HG02970 (cell line): ENCODE measurements around the gene TP53AIP1.
"Not testable (repeated sequence)": the region's sequence is repeated elsewhere in the genome, so short reads cannot be mapped to it uniquely, and the experiment has no call there.

ENCODE experiments used
- ATAC-seq: cut with Tn5 transposase; IDR thresholded peaks from one replicate; pipeline ENCODE4 v1.9.1; 2021; ENCODE audit warnings: mild to moderate bottlenecking, moderate library complexity, moderate number of reproducible peaks; ENCODE audit not compliant: unreplicated experiment, low FRiP score

Gene TP53AIP1

GRCh38 chr11:128927108-128927461 is 15.6 kb downstream of the TP53AIP1 start:
- ATAC-seq: no peak

- ATAC-seq: no peak
These were observed 16.1 kb downstream of the TP53AIP1 start for GRCh38 chr11:128926437-128927107.

GRCh38 chr11:128926000-128926399 is 16.7 kb downstream of the TP53AIP1 start:
- ATAC-seq: no peak

GRCh38 chr11:128925250-128925600 is 17.4 kb downstream of the TP53AIP1 start:
- no peak for ATAC-seq

GRCh38 chr11:128924510-128925249 is 18.0 kb downstream of the TP53AIP1 start:
- ATAC-seq: no peak

GRCh38 chr11:128924104-128924503 is 18.6 kb downstream of the TP53AIP1 start:
- no peak for ATAC-seq

GRCh38 chr11:128921793-128922192 is 20.9 kb downstream of the TP53AIP1 start:
- ATAC-seq: no peak

GRCh38 chr11:128920666-128921065 is 22.0 kb downstream of the TP53AIP1 start:
- ATAC-seq: no peak

GRCh38 chr11:128919635-128920034 is 23.0 kb downstream of the TP53AIP1 start:
- ATAC-seq: not testable (repeated sequence)

- no peak for ATAC-seq
These were observed 23.5 kb downstream of the TP53AIP1 start for GRCh38 chr11:128919216-128919615.

- ATAC-seq: no peak
These were observed 25.4 kb downstream of the TP53AIP1 start for GRCh38 chr11:128917144-128917724.

GRCh38 chr11:128916681-128917080 is 26.0 kb downstream of the TP53AIP1 start:
- no peak for ATAC-seq

GRCh38 chr11:128916037-128916572 is 26.6 kb downstream of the TP53AIP1 start:
- ATAC-seq: no peak

GRCh38 chr11:128915149-128915521 is 27.5 kb downstream of the TP53AIP1 start:
- ATAC-seq: no peak

- ATAC-seq: no peak
These were observed 28.2 kb downstream of the TP53AIP1 start for GRCh38 chr11:128914216-128915148.

GRCh38 chr11:128913806-128914205 is 28.9 kb downstream of the TP53AIP1 start:
- no peak for ATAC-seq

GRCh38 chr11:128911701-128912100 is 31.0 kb downstream of the TP53AIP1 start:
- no peak for ATAC-seq

- ATAC-seq: no peak
These were observed 31.4 kb downstream of the TP53AIP1 start for GRCh38 chr11:128911239-128911638.

GRCh38 chr11:128910576-128910975 is 32.1 kb downstream of the TP53AIP1 start:
- ATAC-seq: no peak

- ATAC-seq: no peak
These were observed 33.1 kb downstream of the TP53AIP1 start for GRCh38 chr11:128909438-128910125.
